Endothelial cell of umbilical vein (primary cell): Measurements from ENCODE around the gene PDGFRA. TPM values are rescaled to one million over a fixed set of nuclear protein-coding genes. Genes with fewer than 3 reads are reported as not detected.

ENCODE experiments used
- BruUV-seq: library from RNA; stranded (reverse); fragments of 400-500 nt; replicated peaks from 2 replicates; lab custom pipeline; 2021; lab: Mats Ljungman, UMichigan
- CTCF ChIA-PET: fragments of 300-600, 350-600 bp; sonication (Branson Sonifier 250); formaldehyde crosslinking; loops from one replicate; lab custom pipeline; 2021; ENCODE audit warnings: antibody characterized with exemption, inconsistent platforms; lab: Charles Lee
- POLR2A ChIA-PET: fragments of 300-600, 350-600 bp; sonication (Branson Sonifier 250); formaldehyde crosslinking; loops from one replicate; lab custom pipeline; 2021; ENCODE audit warnings: antibody characterized with exemption, inconsistent platforms; lab: Charles Lee
- DNase-seq: peaks from one replicate; pipeline ENCODE4 v3.0.0-alpha.2; 2011; ENCODE audit warnings: low read depth, low spot score
- FAIRE-seq: peaks from 2 replicates; lab custom pipeline; 2011; peaks lifted over from hg19 to GRCh38; lab: Jason Lieb, UNC
- H2AFZ ChIP-seq: 2 replicates; pipeline ENCODE4 v1.6.0; 2012; ENCODE audit warnings: low read depth, low read length, control low read depth, inconsistent platforms
- H3K27ac ChIP-seq: 2 replicates; pipeline ENCODE4 v1.5.1; 2011; ENCODE audit warnings: low read depth, mild to moderate bottlenecking, control low read depth, low read length, moderate library complexity; ENCODE audit not compliant: insufficient read depth
- H3K27me3 ChIP-seq, 2 experiments: 2 replicates each; pipeline versions ENCODE4 v1.6.0 to v1.6.1; 2011; ENCODE audit warnings: low read length in 2 of 2, mixed read lengths in 1 of 2; ENCODE audit not compliant: control insufficient read depth in 2 of 2, insufficient read depth in 2 of 2
- H3K36me3 ChIP-seq, 2 experiments: 2 replicates in 1 of 2; 3 replicates in 1 of 2; pipeline ENCODE4 v1.5.1; 2011; ENCODE audit warnings: low read length in 2 of 2, mild to moderate bottlenecking in 1 of 2, moderate library complexity in 1 of 2; ENCODE audit not compliant: control insufficient read depth in 2 of 2, insufficient read depth in 2 of 2; ENCODE audit errors: extremely low read depth in 1 of 2
- H3K4me1 ChIP-seq: 3 replicates; pipeline ENCODE4 v1.5.1; 2011; ENCODE audit warnings: mild to moderate bottlenecking, low read length; ENCODE audit not compliant: control insufficient read depth, insufficient read depth; ENCODE audit errors: extremely low read depth
- H3K4me2 ChIP-seq: 2 replicates; pipeline ENCODE4 v1.6.1; 2011; ENCODE audit warnings: low read length, control low read depth, mixed read lengths; ENCODE audit not compliant: insufficient read depth
- H3K4me3 ChIP-seq, 3 experiments: fragments of 200-600 bp in 1 of 3; sonication (generic), shearing (Covaris generic) in 1 of 3; replicated peaks in 1 of 3; 2 replicates each; pipeline ENCODE4 v1.5.1; 2011 to 2016; ENCODE audit warnings: control low read depth in 3 of 3, low read length in 3 of 3, mild to moderate bottlenecking in 2 of 3, inconsistent platforms in 1 of 3, low read depth in 1 of 3, moderate library complexity in 1 of 3; ENCODE audit not compliant: insufficient read depth in 1 of 3
- H3K79me2 ChIP-seq: 2 replicates; pipeline ENCODE4 v1.6.0; 2012; ENCODE audit warnings: low read length, inconsistent platforms; ENCODE audit not compliant: control insufficient read depth, insufficient read depth
- H3K9ac ChIP-seq: replicated peaks from 2 replicates; pipeline ENCODE3; 2011; ENCODE audit warnings: low read length, control low read depth; ENCODE audit not compliant: insufficient read depth; ENCODE audit errors: extremely low read depth
- H3K9me1 ChIP-seq: replicated peaks from 3 replicates; pipeline ENCODE4 v1.6.0; 2011; ENCODE audit warnings: mild to moderate bottlenecking, low read length; ENCODE audit not compliant: control insufficient read depth, insufficient read depth; ENCODE audit errors: extremely low read depth
- H3K9me3 ChIP-seq: replicated peaks from 2 replicates; pipeline ENCODE4 v1.5.1; 2012; ENCODE audit warnings: low read length, inconsistent platforms; ENCODE audit not compliant: control insufficient read depth, insufficient read depth
- H4K20me1 ChIP-seq: replicated peaks from 2 replicates; pipeline ENCODE3; 2011; ENCODE audit warnings: mild to moderate bottlenecking, low read length; ENCODE audit not compliant: control insufficient read depth, insufficient read depth; ENCODE audit errors: extremely low read depth
- EZH2 ChIP-seq: IDR thresholded peaks from 2 replicates; pipeline ENCODE4 v1.6.1; 2012; ENCODE audit warnings: borderline replicate concordance, low read depth, mild to moderate bottlenecking, moderate library complexity, low read length, inconsistent platforms; ENCODE audit not compliant: severe bottlenecking
- FOS ChIP-seq: IDR thresholded peaks from 2 replicates; pipeline ENCODE4 v1.6.1; 2011; ENCODE audit warnings: mild to moderate bottlenecking, low read length, moderate library complexity, borderline replicate concordance; ENCODE audit not compliant: insufficient read depth
- GATA2 ChIP-seq: IDR thresholded peaks from 2 replicates; pipeline ENCODE4 v1.7.0; 2011; ENCODE audit warnings: low read depth, mild to moderate bottlenecking, moderate library complexity, mixed read lengths, low read length; ENCODE audit not compliant: insufficient read length, insufficient read depth
- JUN ChIP-seq: IDR thresholded peaks from 2 replicates; pipeline ENCODE4 v1.6.1; 2011; ENCODE audit warnings: borderline replicate concordance, low read depth; ENCODE audit not compliant: insufficient read length, insufficient read depth
- MYC ChIP-seq: IDR thresholded peaks from one replicate; pipeline ENCODE4 v1.6.1; 2011; ENCODE audit warnings: mild to moderate bottlenecking, low read depth, low read length
- POLR2A ChIP-seq: IDR thresholded peaks from 2 replicates; pipeline ENCODE4 v1.6.1; 2012; ENCODE audit warnings: low read depth, mild to moderate bottlenecking, control low read depth, low read length
- POLR2AphosphoS5 ChIP-seq: IDR thresholded peaks from 2 replicates; pipeline ENCODE4 v1.6.1; 2012; ENCODE audit warnings: low read depth, mild to moderate bottlenecking, control low read depth, low read length, moderate library complexity; ENCODE audit not compliant: insufficient read depth
- dilution Hi-C: fragments of 300-500 bp; cut with MboI; formaldehyde crosslinking; loops from one replicate; pipeline ENCODE4 v1.15.0; 2019; ENCODE audit warnings: low sequenced_read_pairs; ENCODE audit not compliant: extremely low pct_ligation_motif_present
- intact Hi-C: fragments of 100-400 bp; cut with micrococcal nuclease; formaldehyde crosslinking; loops from one replicate; pipeline ENCODE4 v1.10.0; 2022
- polyA plus RNA-seq, 4 experiments: library from polyadenylated mRNA; depleted of rRNA in 3 of 4; stranded (reverse) in 3 of 4; unstranded in 1 of 4; fragments of >200 nt; gene quantifications; 2 replicates each; pipeline versions ENCODE4 v1.2.1 to v1.2.3, GENCODE V29; 2011 to 2012; ENCODE audit warnings: missing spikeins in 1 of 4
- total RNA-seq: library from RNA; stranded (reverse); gene quantifications from 2 replicates; pipeline ENCODE4 v1.2.3, GENCODE V29; 2021
- TF ChIP-seq, protein P1 (sequence below), 2 donors: IDR thresholded peaks; 1 replicate in 1 of 2; 2 replicates in 1 of 2; pipeline ENCODE4 v1.5.1; 2011; ENCODE audit warnings: low read length in 2 of 2, mild to moderate bottlenecking in 2 of 2, moderate library complexity in 2 of 2, control low read depth in 1 of 2, inconsistent platforms in 1 of 2, low read depth in 1 of 2; ENCODE audit not compliant: insufficient read depth in 1 of 2; ENCODE audit errors: extremely low read depth in 1 of 2
- TF ChIP-seq, protein P2 (sequence below): IDR thresholded peaks from 2 replicates; pipeline ENCODE4 v1.6.1; 2011; ENCODE audit not compliant: insufficient read depth, insufficient read length

Gene PDGFRA
- total and polyA plus RNA-seq, 2 donors (not counting 3 experiments of a cell fraction or from before 2014, with no cell fraction given) = 0.19 to 0.55 TPM

- H3K9me3 ChIP-seq = no peaks in the 10 kb centered on the region
- H3K79me2 ChIP-seq = no peaks in the 10 kb centered on the region
- peak overlapping the region; percentile 58 for H2AFZ ChIP-seq
- no peaks in the 10 kb centered on the region for H3K36me3 ChIP-seq
- DNase-seq (peak; percentile 98), FAIRE-seq (peak; percentile 100)
- peak overlapping the region in 1 of 3 experiments; percentile 15 for H3K4me3 ChIP-seq
- H3K9me1 ChIP-seq = no peaks in the 10 kb centered on the region
- dilution Hi-C loops (no loop called here), intact Hi-C loops (loop anchor here (5.0 kb wide), 1 partner anchor 1694 kb away; no protein-coding TSS in a partner anchor)
- no peaks in the 10 kb centered on the region for H3K27me3 ChIP-seq
- peaks cover 44% of the 10 kb centered on the region for H3K4me1 ChIP-seq
- H3K4me2 ChIP-seq = peak overlapping the region; percentile 78
- POLR2A ChIA-PET = no interaction called here
- H3K27ac ChIP-seq = peak overlapping the region; percentile 70
- no TSS peak for BruUV-seq
- peak overlapping the region; percentile 41 for H3K9ac ChIP-seq
- no peaks in the 10 kb centered on the region for H4K20me1 ChIP-seq
- TF ChIP-seq JUN (peak; percentile 60), GATA2 (peak; percentile 53), MYC (no peak), POLR2AphosphoS5 (peak; percentile 18), POLR2A (no peak), EZH2 (no peak), FOS (peak; percentile 82)
- TF ChIP-seq, protein P1, sequence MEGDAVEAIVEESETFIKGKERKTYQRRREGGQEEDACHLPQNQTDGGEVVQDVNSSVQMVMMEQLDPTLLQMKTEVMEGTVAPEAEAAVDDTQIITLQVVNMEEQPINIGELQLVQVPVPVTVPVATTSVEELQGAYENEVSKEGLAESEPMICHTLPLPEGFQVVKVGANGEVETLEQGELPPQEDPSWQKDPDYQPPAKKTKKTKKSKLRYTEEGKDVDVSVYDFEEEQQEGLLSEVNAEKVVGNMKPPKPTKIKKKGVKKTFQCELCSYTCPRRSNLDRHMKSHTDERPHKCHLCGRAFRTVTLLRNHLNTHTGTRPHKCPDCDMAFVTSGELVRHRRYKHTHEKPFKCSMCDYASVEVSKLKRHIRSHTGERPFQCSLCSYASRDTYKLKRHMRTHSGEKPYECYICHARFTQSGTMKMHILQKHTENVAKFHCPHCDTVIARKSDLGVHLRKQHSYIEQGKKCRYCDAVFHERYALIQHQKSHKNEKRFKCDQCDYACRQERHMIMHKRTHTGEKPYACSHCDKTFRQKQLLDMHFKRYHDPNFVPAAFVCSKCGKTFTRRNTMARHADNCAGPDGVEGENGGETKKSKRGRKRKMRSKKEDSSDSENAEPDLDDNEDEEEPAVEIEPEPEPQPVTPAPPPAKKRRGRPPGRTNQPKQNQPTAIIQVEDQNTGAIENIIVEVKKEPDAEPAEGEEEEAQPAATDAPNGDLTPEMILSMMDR (IDR thresholded peaks at IDR 0.05; ENCODE audit: extremely low read depth in 1 of 2, insufficient read depth in 1 of 2, low read depth in 1 of 2, low read length in 2 of 2) = no peak
- TF ChIP-seq, protein P2, sequence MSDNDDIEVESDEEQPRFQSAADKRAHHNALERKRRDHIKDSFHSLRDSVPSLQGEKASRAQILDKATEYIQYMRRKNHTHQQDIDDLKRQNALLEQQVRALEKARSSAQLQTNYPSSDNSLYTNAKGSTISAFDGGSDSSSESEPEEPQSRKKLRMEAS = no peak
- CTCF ChIA-PET = interaction anchor here (1.0 to 1.5 kb wide), 4 partner anchors 11 to 49 kb away, joined by 3 to 6 read pairs (median 4); no protein-coding TSS in a partner anchor
These were observed 52.1 kb downstream of the PDGFRA start for GRCh38 chr4:54281054-54281766.
